Measurements from ENCODE around the gene TCN2. TPM values are rescaled to one million over a fixed set of nuclear protein-coding genes. Genes with fewer than 3 reads are reported as not detected.

Gene TCN2
- total RNA-seq, 1 experiment from 2014 or later, result 2.2 TPM

DNA sequence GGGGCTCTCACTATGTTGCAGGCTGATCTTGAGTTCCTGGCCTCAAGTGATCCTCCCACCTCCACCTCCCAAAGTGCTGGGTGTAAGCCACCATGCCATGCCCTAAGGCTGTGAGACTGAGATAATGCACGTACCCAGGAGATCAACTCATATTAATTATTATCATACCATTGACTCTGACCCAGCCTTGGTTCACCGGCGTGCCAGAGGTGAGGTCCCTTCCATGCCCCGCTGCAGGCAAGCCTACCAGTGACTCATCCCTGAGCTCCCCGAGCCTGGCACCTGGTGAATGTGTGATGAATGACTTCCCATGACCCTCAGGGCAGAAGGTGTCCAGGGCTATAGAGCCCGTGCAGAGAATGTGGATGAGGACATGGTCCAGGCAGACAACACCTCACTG lies 44.6 kb upstream of the TCN2 start:
- Histone ChIP-seq H3K9me2 (ENCODE audit: insufficient read depth) (no peaks in the 10 kb centered on the region), H3K9me3 (ENCODE audit: control insufficient read depth in 1 of 2, insufficient read depth in 1 of 2, low read depth in 1 of 2, low read length in 2 of 2) (no peaks in the 10 kb centered on the region), H3K27ac (ENCODE audit: low read depth, low read length) (no peak overlapping the region), H3K4me3 (replicated peaks in 1 of 2; ENCODE audit: low read depth in 1 of 2, low read length in 2 of 2) (no peak overlapping the region), H3K36me3 (ENCODE audit: control insufficient read depth in 1 of 2, insufficient read depth in 2 of 2, low read length in 2 of 2) (no peaks in the 10 kb centered on the region), H3K79me2 (ENCODE audit: insufficient read depth, low read length) (no peaks in the 10 kb centered on the region), H2AFZ (ENCODE audit: low read depth, low read length, poor library complexity, severe bottlenecking) (peak overlapping the region; percentile 51), H3K4me1 (ENCODE audit: control insufficient read depth in 1 of 2, insufficient read depth in 2 of 2, low read length in 2 of 2) (peaks cover 9 to 37% of the 10 kb centered on the region in 2 experiments; a peak in 3 of 4 replicates), H3K27me3 (ENCODE audit: insufficient read depth, low read length) (no peaks in the 10 kb centered on the region; the same call in 1 of the 2 replicates), H3K4me2 (ENCODE audit: low read length) (peak overlapping the region; percentile 50), H4K20me1 (ENCODE audit: insufficient read depth) (no peaks in the 10 kb centered on the region), H3K9ac (ENCODE audit: low read length) (no peak overlapping the region)
- intact Hi-C loops (cut with micrococcal nuclease), result no loop called here
- BruUV-seq (replicated peaks), result no TSS peak
- TF ChIP-seq EZH2 (IDR thresholded peaks at IDR 0.05), result no peak
- peak; percentile 40; the same call in 1 of the 2 replicates for TF ChIP-seq MAX (IDR thresholded peaks at IDR 0.05)
- no peak for TF ChIP-seq POLR2A (IDR thresholded peaks at IDR 0.05; ENCODE audit: borderline replicate concordance, extremely low read depth, insufficient read depth, insufficient read length)
- TF ChIP-seq, protein P1, sequence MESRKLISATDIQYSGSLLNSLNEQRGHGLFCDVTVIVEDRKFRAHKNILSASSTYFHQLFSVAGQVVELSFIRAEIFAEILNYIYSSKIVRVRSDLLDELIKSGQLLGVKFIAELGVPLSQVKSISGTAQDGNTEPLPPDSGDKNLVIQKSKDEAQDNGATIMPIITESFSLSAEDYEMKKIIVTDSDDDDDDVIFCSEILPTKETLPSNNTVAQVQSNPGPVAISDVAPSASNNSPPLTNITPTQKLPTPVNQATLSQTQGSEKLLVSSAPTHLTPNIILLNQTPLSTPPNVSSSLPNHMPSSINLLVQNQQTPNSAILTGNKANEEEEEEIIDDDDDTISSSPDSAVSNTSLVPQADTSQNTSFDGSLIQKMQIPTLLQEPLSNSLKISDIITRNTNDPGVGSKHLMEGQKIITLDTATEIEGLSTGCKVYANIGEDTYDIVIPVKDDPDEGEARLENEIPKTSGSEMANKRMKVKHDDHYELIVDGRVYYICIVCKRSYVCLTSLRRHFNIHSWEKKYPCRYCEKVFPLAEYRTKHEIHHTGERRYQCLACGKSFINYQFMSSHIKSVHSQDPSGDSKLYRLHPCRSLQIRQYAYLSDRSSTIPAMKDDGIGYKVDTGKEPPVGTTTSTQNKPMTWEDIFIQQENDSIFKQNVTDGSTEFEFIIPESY (IDR thresholded peaks at IDR 0.05; ENCODE audit: extremely low read depth, insufficient replicate concordance, low read length), result no peak
- no peak for TF ChIP-seq ELF1 (IDR thresholded peaks at IDR 0.05; ENCODE audit: borderline replicate concordance, low read depth)
- TF ChIP-seq SP1 (IDR thresholded peaks at IDR 0.05; ENCODE audit: low read depth), result peak; percentile 38; the same call in 1 of the 2 replicates
- TF ChIP-seq CEBPB (IDR thresholded peaks at IDR 0.05; ENCODE audit: low read depth), result no peak
- TF ChIP-seq FOSL1 (IDR thresholded peaks at IDR 0.05; ENCODE audit: low read depth), result peak; percentile 55; the same call in 1 of the 2 replicates
- TF ChIP-seq TCF7L2 (IDR thresholded peaks at IDR 0.05; ENCODE audit: borderline replicate concordance, extremely low read depth, insufficient read depth, insufficient read length), result no peak
- ChIA-PET CTCF (interaction anchor here (1.0 kb wide), 1 partner anchor 193 kb away, joined by 3 read pairs; no protein-coding TSS in a partner anchor), POLR2A (no interaction called here), RAD21 (ENCODE audit: low non-redundant PET in 1 of 2, low total read pairs in 2 of 2, uncharacterized antibody in 2 of 2, unreplicated experiment in 2 of 2) (no interaction called here)
- DNase-seq (ENCODE audit: low read depth, low spot score), result peak; percentile 8
- ATAC-seq, result peak; percentile 55

Measured in HCT116 (cell line).